ENCODE data around the gene MCAM.

The MCAM gene

GRCh38 chr11:119309953-119310681 lies 6.8 kb downstream of the MCAM start:
- Histone ChIP-seq H3K4me2 (ENCODE audit: low read length) (no peak overlapping the region), H3K36me3 (ENCODE audit: insufficient read depth, low read length) (peaks cover 11% of the 10 kb centered on the region), H3K27me3 (ENCODE audit: control insufficient read depth, insufficient read depth, low read length) (no peaks in the 10 kb centered on the region), H3K4me3 (ENCODE audit: low read length) (no peak overlapping the region), H3K9ac (ENCODE audit: low read depth, low read length) (no peak overlapping the region), H3K9me3 (replicated peaks; ENCODE audit: low read length) (no peaks in the 10 kb centered on the region), H3K4me1 (ENCODE audit: control insufficient read depth, insufficient read depth, low read length) (peaks cover 8% of the 10 kb centered on the region)

- H3K9ac ChIP-seq (ENCODE audit: low read depth, low read length), result no peak overlapping the region
- H3K36me3 ChIP-seq (ENCODE audit: insufficient read depth, low read length), result peaks cover 14% of the 10 kb centered on the region
- H3K4me2 ChIP-seq (ENCODE audit: low read length), result no peak overlapping the region
- H3K27me3 ChIP-seq (ENCODE audit: control insufficient read depth, insufficient read depth, low read length), result no peaks in the 10 kb centered on the region
- H3K9me3 ChIP-seq (replicated peaks; ENCODE audit: low read length), result no peaks in the 10 kb centered on the region
- H3K4me3 ChIP-seq (ENCODE audit: low read length), result no peak overlapping the region
- peaks cover 6% of the 10 kb centered on the region for H3K4me1 ChIP-seq (ENCODE audit: control insufficient read depth, insufficient read depth, low read length)
These were observed 7.5 kb downstream of the MCAM start for GRCh38 chr11:119309411-119309810.

GRCh38 chr11:119307974-119308373 lies 9.0 kb downstream of the MCAM start:
- Histone ChIP-seq H3K27me3 (ENCODE audit: control insufficient read depth, insufficient read depth, low read length) (no peaks in the 10 kb centered on the region), H3K4me1 (ENCODE audit: control insufficient read depth, insufficient read depth, low read length) (peaks cover 6% of the 10 kb centered on the region), H3K4me3 (ENCODE audit: low read length) (no peak overlapping the region), H3K36me3 (ENCODE audit: insufficient read depth, low read length) (peaks cover 25% of the 10 kb centered on the region), H3K4me2 (ENCODE audit: low read length) (no peak overlapping the region), H3K9ac (ENCODE audit: low read depth, low read length) (no peak overlapping the region), H3K9me3 (replicated peaks; ENCODE audit: low read length) (no peaks in the 10 kb centered on the region)

- Histone ChIP-seq H3K9me3 (replicated peaks; ENCODE audit: low read length) (no peaks in the 10 kb centered on the region), H3K4me3 (ENCODE audit: low read length) (no peak overlapping the region), H3K9ac (ENCODE audit: low read depth, low read length) (no peak overlapping the region), H3K36me3 (ENCODE audit: insufficient read depth, low read length) (peaks cover 32% of the 10 kb centered on the region), H3K4me1 (ENCODE audit: control insufficient read depth, insufficient read depth, low read length) (peaks cover 6% of the 10 kb centered on the region), H3K27me3 (ENCODE audit: control insufficient read depth, insufficient read depth, low read length) (no peaks in the 10 kb centered on the region), H3K4me2 (ENCODE audit: low read length) (no peak overlapping the region)
These were observed 9.7 kb downstream of the MCAM start for GRCh38 chr11:119307219-119307618.

GRCh38 chr11:119306373-119306890 lies 10.5 kb downstream of the MCAM start:
- Histone ChIP-seq H3K27me3 (ENCODE audit: control insufficient read depth, insufficient read depth, low read length) (no peaks in the 10 kb centered on the region), H3K9ac (ENCODE audit: low read depth, low read length) (no peak overlapping the region), H3K4me3 (ENCODE audit: low read length) (no peak overlapping the region)

GRCh38 chr11:119305556-119306372 lies 11.2 kb downstream of the MCAM start:
- no peak overlapping the region for H3K4me2 ChIP-seq (ENCODE audit: low read length)
- peaks cover 6% of the 10 kb centered on the region for H3K4me1 ChIP-seq (ENCODE audit: control insufficient read depth, insufficient read depth, low read length)
- H3K9me3 ChIP-seq (replicated peaks; ENCODE audit: low read length), result no peaks in the 10 kb centered on the region
- H3K36me3 ChIP-seq (ENCODE audit: insufficient read depth, low read length), result peaks cover 47% of the 10 kb centered on the region
- no peaks in the 10 kb centered on the region for H3K27me3 ChIP-seq (ENCODE audit: control insufficient read depth, insufficient read depth, low read length)
- no peak overlapping the region for H3K4me3 ChIP-seq (ENCODE audit: low read length)
- no peak overlapping the region for H3K9ac ChIP-seq (ENCODE audit: low read depth, low read length)

More at GRCh38 chr11:119306373-119306890, 10.5 kb downstream of the MCAM start:
- H3K9me3 ChIP-seq (replicated peaks; ENCODE audit: low read length), result no peaks in the 10 kb centered on the region
- peaks cover 6% of the 10 kb centered on the region for H3K4me1 ChIP-seq (ENCODE audit: control insufficient read depth, insufficient read depth, low read length)
- no peak overlapping the region for H3K4me2 ChIP-seq (ENCODE audit: low read length)
- H3K36me3 ChIP-seq (ENCODE audit: insufficient read depth, low read length), result peaks cover 40% of the 10 kb centered on the region

- H3K9me3 ChIP-seq (replicated peaks; ENCODE audit: low read length), result no peaks in the 10 kb centered on the region
- H3K4me3 ChIP-seq (ENCODE audit: low read length), result no peak overlapping the region
- peaks cover 6% of the 10 kb centered on the region for H3K4me1 ChIP-seq (ENCODE audit: control insufficient read depth, insufficient read depth, low read length)
- no peak overlapping the region for H3K9ac ChIP-seq (ENCODE audit: low read depth, low read length)
- H3K4me2 ChIP-seq (ENCODE audit: low read length), result no peak overlapping the region
- peaks cover 63% of the 10 kb centered on the region for H3K36me3 ChIP-seq (ENCODE audit: insufficient read depth, low read length)
- no peaks in the 10 kb centered on the region for H3K27me3 ChIP-seq (ENCODE audit: control insufficient read depth, insufficient read depth, low read length)
These were observed 13.7 kb downstream of the MCAM start for GRCh38 chr11:119303227-119303718.

GRCh38 chr11:119300198-119300964 lies 16.5 kb downstream of the MCAM start:
- Histone ChIP-seq H3K4me3 (ENCODE audit: low read length) (no peak overlapping the region), H3K9me3 (replicated peaks; ENCODE audit: low read length) (no peaks in the 10 kb centered on the region), H3K36me3 (ENCODE audit: insufficient read depth, low read length) (peaks cover 75% of the 10 kb centered on the region), H3K27me3 (ENCODE audit: control insufficient read depth, insufficient read depth, low read length) (no peaks in the 10 kb centered on the region), H3K4me2 (ENCODE audit: low read length) (no peak overlapping the region), H3K9ac (ENCODE audit: low read depth, low read length) (no peak overlapping the region), H3K4me1 (ENCODE audit: control insufficient read depth, insufficient read depth, low read length) (no peaks in the 10 kb centered on the region)

GRCh38 chr11:119299416-119299815 lies 17.5 kb downstream of the MCAM start:
- Histone ChIP-seq H3K9ac (ENCODE audit: low read depth, low read length) (no peak overlapping the region), H3K36me3 (ENCODE audit: insufficient read depth, low read length) (peaks cover 72% of the 10 kb centered on the region), H3K4me2 (ENCODE audit: low read length) (no peak overlapping the region), H3K9me3 (replicated peaks; ENCODE audit: low read length) (no peaks in the 10 kb centered on the region), H3K27me3 (ENCODE audit: control insufficient read depth, insufficient read depth, low read length) (no peaks in the 10 kb centered on the region), H3K4me3 (ENCODE audit: low read length) (no peak overlapping the region), H3K4me1 (ENCODE audit: control insufficient read depth, insufficient read depth, low read length) (no peaks in the 10 kb centered on the region)

GRCh38 chr11:119298726-119299125 lies 18.2 kb downstream of the MCAM start:
- Histone ChIP-seq H3K4me2 (ENCODE audit: low read length) (no peak overlapping the region), H3K4me1 (ENCODE audit: control insufficient read depth, insufficient read depth, low read length) (no peaks in the 10 kb centered on the region), H3K36me3 (ENCODE audit: insufficient read depth, low read length) (peaks cover 68% of the 10 kb centered on the region), H3K27me3 (ENCODE audit: control insufficient read depth, insufficient read depth, low read length) (no peaks in the 10 kb centered on the region), H3K9me3 (replicated peaks; ENCODE audit: low read length) (no peaks in the 10 kb centered on the region), H3K4me3 (ENCODE audit: low read length) (no peak overlapping the region), H3K9ac (ENCODE audit: low read depth, low read length) (no peak overlapping the region)

- Histone ChIP-seq H3K27me3 (ENCODE audit: control insufficient read depth, insufficient read depth, low read length) (no peaks in the 10 kb centered on the region), H3K36me3 (ENCODE audit: insufficient read depth, low read length) (peaks cover 62% of the 10 kb centered on the region), H3K9ac (ENCODE audit: low read depth, low read length) (no peak overlapping the region), H3K9me3 (replicated peaks; ENCODE audit: low read length) (no peaks in the 10 kb centered on the region), H3K4me2 (ENCODE audit: low read length) (no peak overlapping the region), H3K4me1 (ENCODE audit: control insufficient read depth, insufficient read depth, low read length) (no peaks in the 10 kb centered on the region), H3K4me3 (ENCODE audit: low read length) (no peak overlapping the region)
These were observed 19.0 kb downstream of the MCAM start for GRCh38 chr11:119297938-119298337.
